Panc1 (cell line): Measurements from ENCODE around the gene DGLUCY. TPM values are rescaled to one million over a fixed set of nuclear protein-coding genes. Genes with fewer than 3 reads are reported as not detected.

ENCODE experiments used
- ATAC-seq: fragments of 200-7000 bp; cut with Tn5 transposase; 2 replicates; pipeline ENCODE4 v1.9.1; 2020; ENCODE audit warnings: mild to moderate bottlenecking, moderate library complexity
- BruUV-seq: library from RNA; stranded (reverse); fragments of 400-500 nt; replicated peaks from 2 replicates; lab custom pipeline; 2021; lab: Mats Ljungman, UMichigan
- CTCF ChIA-PET: fragments of 300-600 bp; sonication (Branson Sonifier 250); formaldehyde crosslinking; loops from one replicate; lab custom pipeline; 2022; ENCODE audit warnings: antibody characterized with exemption; lab: Charles Lee
- POLR2A ChIA-PET: fragments of 300-600 bp; sonication (Branson Sonifier 250); formaldehyde crosslinking; loops from one replicate; lab custom pipeline; 2022; ENCODE audit warnings: antibody characterized with exemption; lab: Charles Lee
- DNase-seq: peaks from one replicate; pipeline ENCODE4 v3.0.0-alpha.2; 2010; ENCODE audit warnings: low read depth, low spot score
- H3K27ac ChIP-seq: 2 replicates; pipeline ENCODE4 v1.5.1; 2011; ENCODE audit warnings: mild to moderate bottlenecking, low read length, inconsistent platforms
- H3K27me3 ChIP-seq: fragments of 200-500 bp; sonication (Bioruptor generic); 2 replicates; pipeline ENCODE4 v1.6.0; 2014; ENCODE audit warnings: low read length, inconsistent platforms; ENCODE audit not compliant: control insufficient read depth, insufficient read depth
- H3K36me3 ChIP-seq: fragments of 200-500 bp; sonication (Bioruptor generic); 2 replicates; pipeline ENCODE4 v1.5.1; 2014; ENCODE audit warnings: inconsistent platforms, mild to moderate bottlenecking, low read length, moderate library complexity; ENCODE audit not compliant: control insufficient read depth, insufficient read depth
- H3K4me1 ChIP-seq: 2 replicates; pipeline ENCODE4 v1.5.1; 2011; ENCODE audit warnings: inconsistent platforms, mild to moderate bottlenecking, low read length, moderate library complexity; ENCODE audit not compliant: control insufficient read depth, insufficient read depth
- H3K4me3 ChIP-seq, 2 experiments: 2 replicates each; pipeline ENCODE4 v1.5.1; 2011 to 2012; ENCODE audit warnings: low read depth in 2 of 2, low read length in 2 of 2, mild to moderate bottlenecking in 2 of 2, inconsistent platforms in 1 of 2, moderate library complexity in 1 of 2
- H3K9me3 ChIP-seq: fragments of 200-500 bp; sonication (Bioruptor generic); 2 replicates; pipeline ENCODE4 v1.5.1; 2014; ENCODE audit warnings: low read depth, mild to moderate bottlenecking, inconsistent platforms, low read length, moderate library complexity; ENCODE audit not compliant: control insufficient read depth, insufficient read depth
- POLR2AphosphoS5 ChIP-seq: IDR thresholded peaks from 2 replicates; pipeline ENCODE4 v1.6.1; 2012; ENCODE audit warnings: mild to moderate bottlenecking, low read depth, low read length, moderate library complexity
- SIN3A ChIP-seq: IDR thresholded peaks from 2 replicates; pipeline ENCODE4 v1.6.1; 2012; ENCODE audit warnings: low read depth, mild to moderate bottlenecking, low read length, moderate library complexity, borderline replicate concordance; ENCODE audit not compliant: insufficient read depth
- TCF7L2 ChIP-seq: IDR thresholded peaks from 2 replicates; pipeline ENCODE4 v1.6.1; 2011; ENCODE audit warnings: mild to moderate bottlenecking, low read depth, low read length, inconsistent platforms
- in situ Hi-C: cut with HindIII; loops from 2 replicates; pipeline ENCODE4 v1.10.0; 2016; ENCODE audit warnings: low sequenced_read_pairs, low pct_unique_long_range_greater_than_20kb
- intact Hi-C: fragments of 100-400 bp; cut with micrococcal nuclease; formaldehyde crosslinking; loops from one replicate; pipeline ENCODE4 v1.10.0; 2022; ENCODE audit not compliant: unreplicated experiment
- total RNA-seq: library from RNA; stranded (reverse); gene quantifications from one replicate; pipeline ENCODE4 v1.2.1, GENCODE V29; 2021; ENCODE audit not compliant: unreplicated experiment
- TF ChIP-seq, protein P1 (sequence below), 2 experiments: IDR thresholded peaks; 2 replicates each; pipeline ENCODE4 v1.6.1; 2011 to 2012; ENCODE audit warnings: low read depth in 2 of 2, control low read depth in 1 of 2, low read length in 1 of 2, mild to moderate bottlenecking in 1 of 2, moderate library complexity in 1 of 2; ENCODE audit not compliant: insufficient read depth in 1 of 2
- TF ChIP-seq, protein P2 (sequence below): fragments of 450-650 bp; IDR thresholded peaks from 2 replicates; pipeline ENCODE4 v1.5.1; 2017; ENCODE audit warnings: mild to moderate bottlenecking

Gene DGLUCY
- total RNA-seq, 1 experiment from 2014 or later = 21.3 TPM

DNA sequence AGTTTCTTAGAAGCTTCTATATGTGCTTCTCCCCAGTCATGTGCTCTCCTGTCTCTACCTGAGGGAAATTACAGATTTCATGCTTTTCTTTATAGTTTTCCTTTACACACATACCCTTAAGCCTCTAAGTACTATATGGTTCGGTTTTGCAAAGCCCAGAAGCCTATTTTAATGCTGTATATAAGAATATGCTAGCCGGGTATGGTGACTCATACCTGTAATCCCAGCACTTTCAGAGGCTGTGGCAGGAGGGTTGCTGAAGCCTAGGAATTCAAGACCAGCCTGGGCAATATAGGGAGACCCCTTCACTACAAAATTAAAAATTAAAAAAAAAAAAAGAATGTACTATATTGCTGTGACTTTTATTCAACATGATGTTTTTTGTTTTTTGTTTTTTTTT lies 15.4 kb downstream of the DGLUCY start:
- H3K36me3 ChIP-seq = no peaks in the 10 kb centered on the region
- H3K27ac ChIP-seq = no peak overlapping the region
- TF ChIP-seq TCF7L2 = no peak
- TF ChIP-seq, protein P1, sequence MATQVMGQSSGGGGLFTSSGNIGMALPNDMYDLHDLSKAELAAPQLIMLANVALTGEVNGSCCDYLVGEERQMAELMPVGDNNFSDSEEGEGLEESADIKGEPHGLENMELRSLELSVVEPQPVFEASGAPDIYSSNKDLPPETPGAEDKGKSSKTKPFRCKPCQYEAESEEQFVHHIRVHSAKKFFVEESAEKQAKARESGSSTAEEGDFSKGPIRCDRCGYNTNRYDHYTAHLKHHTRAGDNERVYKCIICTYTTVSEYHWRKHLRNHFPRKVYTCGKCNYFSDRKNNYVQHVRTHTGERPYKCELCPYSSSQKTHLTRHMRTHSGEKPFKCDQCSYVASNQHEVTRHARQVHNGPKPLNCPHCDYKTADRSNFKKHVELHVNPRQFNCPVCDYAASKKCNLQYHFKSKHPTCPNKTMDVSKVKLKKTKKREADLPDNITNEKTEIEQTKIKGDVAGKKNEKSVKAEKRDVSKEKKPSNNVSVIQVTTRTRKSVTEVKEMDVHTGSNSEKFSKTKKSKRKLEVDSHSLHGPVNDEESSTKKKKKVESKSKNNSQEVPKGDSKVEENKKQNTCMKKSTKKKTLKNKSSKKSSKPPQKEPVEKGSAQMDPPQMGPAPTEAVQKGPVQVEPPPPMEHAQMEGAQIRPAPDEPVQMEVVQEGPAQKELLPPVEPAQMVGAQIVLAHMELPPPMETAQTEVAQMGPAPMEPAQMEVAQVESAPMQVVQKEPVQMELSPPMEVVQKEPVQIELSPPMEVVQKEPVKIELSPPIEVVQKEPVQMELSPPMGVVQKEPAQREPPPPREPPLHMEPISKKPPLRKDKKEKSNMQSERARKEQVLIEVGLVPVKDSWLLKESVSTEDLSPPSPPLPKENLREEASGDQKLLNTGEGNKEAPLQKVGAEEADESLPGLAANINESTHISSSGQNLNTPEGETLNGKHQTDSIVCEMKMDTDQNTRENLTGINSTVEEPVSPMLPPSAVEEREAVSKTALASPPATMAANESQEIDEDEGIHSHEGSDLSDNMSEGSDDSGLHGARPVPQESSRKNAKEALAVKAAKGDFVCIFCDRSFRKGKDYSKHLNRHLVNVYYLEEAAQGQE (IDR thresholded peaks at IDR 0.05; ENCODE audit: insufficient read depth in 1 of 2, low read depth in 2 of 2, low read length in 1 of 2) = no peak
- TF ChIP-seq, protein P2, sequence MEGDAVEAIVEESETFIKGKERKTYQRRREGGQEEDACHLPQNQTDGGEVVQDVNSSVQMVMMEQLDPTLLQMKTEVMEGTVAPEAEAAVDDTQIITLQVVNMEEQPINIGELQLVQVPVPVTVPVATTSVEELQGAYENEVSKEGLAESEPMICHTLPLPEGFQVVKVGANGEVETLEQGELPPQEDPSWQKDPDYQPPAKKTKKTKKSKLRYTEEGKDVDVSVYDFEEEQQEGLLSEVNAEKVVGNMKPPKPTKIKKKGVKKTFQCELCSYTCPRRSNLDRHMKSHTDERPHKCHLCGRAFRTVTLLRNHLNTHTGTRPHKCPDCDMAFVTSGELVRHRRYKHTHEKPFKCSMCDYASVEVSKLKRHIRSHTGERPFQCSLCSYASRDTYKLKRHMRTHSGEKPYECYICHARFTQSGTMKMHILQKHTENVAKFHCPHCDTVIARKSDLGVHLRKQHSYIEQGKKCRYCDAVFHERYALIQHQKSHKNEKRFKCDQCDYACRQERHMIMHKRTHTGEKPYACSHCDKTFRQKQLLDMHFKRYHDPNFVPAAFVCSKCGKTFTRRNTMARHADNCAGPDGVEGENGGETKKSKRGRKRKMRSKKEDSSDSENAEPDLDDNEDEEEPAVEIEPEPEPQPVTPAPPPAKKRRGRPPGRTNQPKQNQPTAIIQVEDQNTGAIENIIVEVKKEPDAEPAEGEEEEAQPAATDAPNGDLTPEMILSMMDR = no peak
- no peak for TF ChIP-seq SIN3A
- TF ChIP-seq POLR2AphosphoS5 = no peak
- ATAC-seq = no peak
- in situ Hi-C loops = no loop called here
- no peak for DNase-seq
- no peak overlapping the region for H3K4me3 ChIP-seq
- intact Hi-C loops = no loop called here
- H3K4me1 ChIP-seq = no peaks in the 10 kb centered on the region
- POLR2A ChIA-PET = no interaction called here
- CTCF ChIA-PET = no interaction called here
- no TSS peak for BruUV-seq
- H3K9me3 ChIP-seq = no peaks in the 10 kb centered on the region
- H3K27me3 ChIP-seq = no peaks in the 10 kb centered on the region

DNA sequence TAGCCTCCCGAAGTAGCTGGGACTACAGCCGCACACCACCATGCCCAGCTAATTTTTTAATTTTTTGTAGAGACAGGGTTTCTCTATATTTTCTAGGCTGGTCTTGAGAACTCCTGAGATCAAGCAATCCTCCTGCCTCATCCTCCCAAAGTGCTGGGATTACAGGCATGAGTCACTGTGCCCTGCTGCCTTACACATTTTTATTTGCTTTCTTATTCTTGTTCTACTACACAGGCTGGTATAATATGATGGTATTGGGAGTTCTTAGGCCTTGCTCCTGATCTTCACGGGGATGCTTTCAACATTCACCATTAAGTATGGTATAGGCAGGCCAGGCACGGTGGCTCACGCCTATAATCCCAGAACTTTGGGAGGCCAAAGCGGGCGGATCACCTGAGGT lies 21.2 kb downstream of the DGLUCY start:
- in situ Hi-C loops = no loop called here
- intact Hi-C loops = no loop called here
- BruUV-seq = no TSS peak

More for the DNA sequence above, 21.2 kb downstream of the DGLUCY start:
- DNase-seq (no peak), ATAC-seq (no peak)
- no peaks in the 10 kb centered on the region for H3K36me3 ChIP-seq
- no peaks in the 10 kb centered on the region for H3K9me3 ChIP-seq
- POLR2A ChIA-PET = interaction anchor here (0.6 kb wide), 1 partner anchor 72 kb away, joined by 3 read pairs; no protein-coding TSS in a partner anchor
- H3K4me1 ChIP-seq = no peaks in the 10 kb centered on the region
- CTCF ChIA-PET = no interaction called here
- H3K4me3 ChIP-seq = no peak overlapping the region
- TF ChIP-seq, protein P2 = no peak
- TF ChIP-seq SIN3A (no peak), POLR2AphosphoS5 (no peak), TCF7L2 (no peak)
- TF ChIP-seq, protein P1 (IDR thresholded peaks at IDR 0.05; ENCODE audit: insufficient read depth in 1 of 2, low read depth in 2 of 2, low read length in 1 of 2) = no peak
- no peaks in the 10 kb centered on the region for H3K27me3 ChIP-seq
- H3K27ac ChIP-seq = no peak overlapping the region
